Endometrium (tissue), 2 donors: ENCODE data around the gene ZDBF2.
"Not testable (repeated sequence)": the region's sequence is repeated elsewhere in the genome, so short reads cannot be mapped to it uniquely, and the experiment has no call there.

Source experiments
- FAIRE-seq: peaks from 2 replicates; lab custom pipeline; 2012; peaks lifted over from hg19 to GRCh38; lab: Jason Lieb, UNC
- donor health status: control.
- donor health status: control.

The ZDBF2 gene

DNA sequence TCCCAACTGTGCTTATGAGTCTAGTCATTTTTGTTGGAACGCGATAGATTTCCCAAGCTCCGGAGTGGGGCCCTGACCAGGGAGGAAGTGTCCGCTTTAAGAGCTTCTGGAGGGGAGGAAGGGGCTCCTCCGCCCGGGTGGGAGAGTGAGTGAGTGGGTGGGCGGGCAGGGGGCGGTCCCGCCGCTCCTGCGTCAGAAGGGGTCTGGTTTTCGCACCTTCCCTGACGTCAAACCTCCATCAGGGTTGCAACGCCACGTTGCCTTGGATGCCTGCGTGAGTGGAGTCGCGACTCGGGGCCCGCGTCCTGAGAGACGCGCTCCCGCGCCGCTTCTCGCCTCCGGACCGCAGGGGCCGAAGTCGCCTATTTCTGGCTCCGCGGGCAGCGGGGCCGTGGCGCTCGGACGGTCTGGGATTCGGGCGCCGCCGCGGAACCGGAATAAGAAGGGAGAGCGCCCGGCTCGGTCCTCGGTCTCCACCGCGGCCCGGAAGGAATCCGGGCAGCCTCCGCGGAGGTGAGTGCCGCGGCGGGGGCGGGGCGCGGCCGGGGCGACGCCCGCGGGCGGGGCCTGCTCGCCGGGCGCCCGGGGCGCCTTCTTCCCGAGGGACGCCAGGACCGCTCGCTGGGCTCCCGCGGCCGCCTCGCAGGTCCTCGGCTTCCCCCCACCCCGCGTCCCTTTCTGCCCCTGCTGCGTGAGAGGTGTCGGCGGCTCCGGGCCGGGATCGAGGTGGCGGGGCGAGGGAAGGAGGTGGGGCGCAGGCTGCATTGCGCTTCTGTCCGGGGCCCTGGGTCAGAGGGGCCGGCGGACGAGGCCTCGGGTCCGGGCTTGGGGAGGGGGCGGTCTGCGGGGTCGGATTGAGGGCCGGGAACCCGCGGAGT lies at the start of gene ZDBF2:
TSS of gene ZDBF2 (plus strand) at position 230 of the 878 bp plus-strand sequence. CDS start 7,187 bp downstream, outside the sequence.
- FAIRE-seq: no peak

DNA sequence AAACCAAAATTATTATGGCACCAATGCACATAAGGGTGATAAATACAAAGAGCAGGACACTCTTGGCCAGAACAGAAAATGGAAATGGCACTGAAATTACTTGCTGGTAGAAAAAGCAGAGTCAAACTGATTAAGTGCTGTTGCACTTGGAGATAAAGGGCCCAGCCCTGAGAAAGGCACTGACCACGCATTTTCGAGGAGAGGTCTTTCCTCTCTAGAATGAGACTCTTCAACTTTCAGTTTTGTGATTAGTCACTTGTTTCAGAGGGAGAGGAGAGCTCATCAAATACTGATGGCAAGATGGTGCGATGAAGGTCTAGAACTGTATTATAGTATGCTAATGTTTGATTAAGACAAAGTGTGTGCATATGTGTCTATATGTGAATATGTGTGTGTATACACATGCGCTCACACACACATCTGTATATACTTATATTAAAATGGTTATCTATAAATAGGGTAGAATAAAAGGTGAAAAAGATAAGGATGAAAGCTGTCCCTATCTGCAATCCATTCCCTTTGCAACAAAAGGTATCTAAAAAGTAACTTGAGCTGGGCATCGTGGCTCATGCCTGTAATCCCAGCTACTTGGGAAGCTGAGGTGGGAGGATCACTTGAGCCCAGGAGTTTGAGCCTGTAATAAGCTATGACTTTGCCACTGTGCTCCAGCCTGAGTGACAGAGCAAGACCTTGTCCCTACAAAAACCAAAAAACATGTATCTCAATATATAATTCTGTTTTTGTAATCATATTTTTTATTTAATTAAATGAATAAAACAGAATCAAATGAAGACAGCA lies 48.8 kb upstream of the ZDBF2 start:
- FAIRE-seq: no peak

DNA sequence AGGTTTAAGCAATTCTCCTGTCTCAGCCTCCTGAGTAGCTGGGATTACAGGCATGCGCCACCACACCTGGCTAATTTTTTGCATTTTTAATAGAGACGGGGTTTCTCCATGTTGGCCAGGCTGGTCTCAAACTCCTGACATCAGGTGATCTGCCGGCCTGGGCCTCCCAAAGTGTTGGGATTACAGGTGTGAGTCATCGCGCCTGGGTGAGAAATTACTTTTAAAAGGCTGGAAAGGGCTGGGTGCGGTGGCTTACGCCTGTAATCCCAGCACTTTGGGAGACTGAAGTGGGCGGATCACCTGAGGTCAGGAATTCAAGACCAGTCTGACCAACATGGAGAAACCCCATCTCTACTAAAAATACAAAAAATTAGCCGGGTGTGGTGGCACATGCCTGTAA lies 45.8 kb upstream of the ZDBF2 start:
- not testable (repeated sequence) for FAIRE-seq

DNA sequence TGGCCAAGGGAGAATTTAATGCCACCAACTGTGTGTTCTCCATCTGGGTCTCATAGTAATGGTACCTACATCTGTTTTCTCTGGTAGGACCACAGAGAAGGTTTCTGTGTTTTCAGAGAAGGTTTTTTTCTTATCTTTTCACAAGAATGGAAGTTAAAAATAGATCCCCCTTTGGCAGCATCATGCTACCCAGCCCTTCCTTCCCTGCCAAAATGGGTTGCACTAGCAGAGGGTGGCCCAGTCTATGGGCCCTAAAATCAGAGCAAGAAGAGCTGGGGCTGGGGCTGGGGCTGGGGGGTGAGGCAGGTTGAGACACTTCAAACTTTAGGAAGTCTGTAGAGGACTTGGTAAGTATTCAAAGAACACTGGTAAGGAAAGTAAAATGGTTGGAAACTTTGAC lies 44.8 kb upstream of the ZDBF2 start:
- FAIRE-seq: no peak

DNA sequence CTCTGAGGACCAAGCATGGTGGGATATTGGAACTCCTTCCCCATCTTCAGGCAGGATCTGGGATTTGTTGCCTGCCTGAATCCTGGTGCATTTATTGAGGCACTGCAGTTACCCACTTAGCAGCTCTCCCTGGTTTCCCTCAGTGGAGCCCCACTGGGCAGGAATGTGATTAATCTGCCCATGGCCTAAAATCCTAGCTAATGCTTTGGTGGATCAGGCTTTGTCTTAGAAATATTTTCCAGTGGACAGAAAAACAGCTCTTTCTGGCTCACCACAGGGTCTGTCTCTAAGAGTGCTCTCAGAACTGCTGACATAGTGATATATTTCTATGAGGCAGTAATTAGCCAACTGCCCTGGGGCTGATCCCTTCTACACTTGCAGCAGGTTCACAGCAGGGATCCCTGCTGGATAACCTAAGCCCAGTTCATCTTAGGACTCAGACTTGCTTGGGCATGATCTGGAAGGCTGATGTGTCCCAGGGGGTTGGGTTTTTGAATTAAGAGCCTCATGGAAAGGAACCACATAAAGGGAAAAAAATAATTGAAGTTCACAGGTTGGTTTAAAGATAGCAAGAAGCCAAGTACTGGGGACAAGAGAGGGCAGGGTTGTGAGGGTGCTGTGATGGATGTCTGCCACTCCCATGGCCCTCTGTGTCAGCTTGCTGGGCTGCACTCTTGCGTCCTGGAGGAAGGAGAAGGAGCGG lies 44.3 kb upstream of the ZDBF2 start:
- FAIRE-seq: no peak

GRCh38 chr2:206231669-206232286 lies 42.7 kb upstream of the ZDBF2 start:
- FAIRE-seq: no peak

DNA sequence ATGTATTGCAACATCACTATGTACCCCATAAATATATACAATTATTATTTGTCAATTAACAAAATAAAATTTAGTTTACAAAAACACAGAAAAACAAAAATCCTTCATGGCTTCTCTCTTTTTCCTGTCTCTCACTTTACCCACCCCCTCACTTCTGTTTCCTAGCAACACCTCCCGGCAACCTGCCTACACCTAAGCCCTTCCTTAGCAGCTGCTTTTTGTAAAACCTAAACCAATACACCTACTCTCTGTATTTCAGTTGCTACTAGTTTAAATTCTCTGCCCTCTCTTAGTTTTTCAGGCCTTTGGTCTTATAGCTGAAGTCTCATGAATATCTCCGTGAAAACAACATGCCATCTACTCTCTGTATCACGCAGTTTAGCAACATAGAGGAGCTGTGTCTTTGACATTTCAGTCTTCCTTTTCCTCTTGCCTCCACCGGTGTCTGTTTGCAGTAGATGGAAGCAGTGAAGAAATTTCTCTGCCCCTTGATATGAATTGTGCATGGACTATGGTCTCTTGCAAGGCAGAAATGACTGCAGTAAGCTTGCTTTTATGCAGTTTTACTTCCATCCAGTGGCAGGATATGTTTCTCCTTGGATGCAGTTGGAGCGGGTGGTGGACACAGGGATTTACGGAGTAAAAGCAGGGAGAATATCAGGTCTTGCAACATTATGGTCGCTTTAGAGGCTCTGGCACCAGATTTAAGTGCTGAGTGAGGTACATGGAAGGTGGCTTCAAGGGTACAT lies 42.0 kb upstream of the ZDBF2 start:
- no peak for FAIRE-seq

- no peak for FAIRE-seq
These were observed 35.3 kb upstream of the ZDBF2 start for GRCh38 chr2:206239157-206239556.

- no peak for FAIRE-seq
These were observed 34.1 kb upstream of the ZDBF2 start for GRCh38 chr2:206240327-206240726.

GRCh38 chr2:206241736-206242135 lies 32.7 kb upstream of the ZDBF2 start:
- FAIRE-seq: no peak

GRCh38 chr2:206245265-206245672 lies 29.2 kb upstream of the ZDBF2 start:
- no peak for FAIRE-seq

DNA sequence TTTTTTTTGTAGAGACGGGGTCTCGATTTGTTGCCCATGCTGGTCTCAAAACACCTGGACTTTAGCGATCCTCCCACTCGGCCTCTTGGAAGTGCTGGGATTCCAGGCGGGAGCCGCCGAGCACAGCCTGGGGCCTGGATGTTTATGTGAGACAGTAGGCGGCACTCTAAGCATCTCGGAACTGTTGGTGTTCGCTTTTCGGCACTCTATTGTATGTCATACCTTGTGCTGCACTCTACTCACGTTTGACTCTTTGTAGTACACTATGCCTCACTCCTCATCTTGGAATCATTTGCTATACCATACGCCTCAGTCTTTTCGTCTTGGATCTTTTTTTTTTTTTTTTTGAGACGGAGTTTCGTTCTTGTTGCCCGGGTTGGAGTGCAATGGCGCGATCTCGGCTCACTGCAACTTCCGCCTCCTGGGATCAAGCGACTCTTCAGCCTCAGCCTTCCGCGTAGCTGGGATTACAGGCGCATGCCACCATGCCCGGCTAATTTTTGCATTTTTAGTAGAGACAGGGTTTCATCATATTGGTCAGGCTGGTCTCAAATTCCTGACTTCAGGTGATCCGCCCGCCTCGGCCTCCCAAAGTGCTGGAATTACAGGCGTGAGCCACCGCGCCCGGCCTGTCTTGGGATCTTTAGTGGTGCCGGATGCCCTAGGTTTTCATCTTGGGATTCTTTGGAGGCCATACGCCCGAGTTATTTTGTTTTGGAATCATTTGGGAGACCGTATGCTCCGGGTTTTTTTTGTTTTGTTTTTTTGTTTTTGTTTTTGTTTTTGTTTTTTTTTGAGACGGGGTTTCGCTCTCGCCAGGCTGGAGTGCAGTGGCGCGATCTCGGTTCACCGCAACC lies 24.2 kb upstream of the ZDBF2 start:
- no peak for FAIRE-seq

DNA sequence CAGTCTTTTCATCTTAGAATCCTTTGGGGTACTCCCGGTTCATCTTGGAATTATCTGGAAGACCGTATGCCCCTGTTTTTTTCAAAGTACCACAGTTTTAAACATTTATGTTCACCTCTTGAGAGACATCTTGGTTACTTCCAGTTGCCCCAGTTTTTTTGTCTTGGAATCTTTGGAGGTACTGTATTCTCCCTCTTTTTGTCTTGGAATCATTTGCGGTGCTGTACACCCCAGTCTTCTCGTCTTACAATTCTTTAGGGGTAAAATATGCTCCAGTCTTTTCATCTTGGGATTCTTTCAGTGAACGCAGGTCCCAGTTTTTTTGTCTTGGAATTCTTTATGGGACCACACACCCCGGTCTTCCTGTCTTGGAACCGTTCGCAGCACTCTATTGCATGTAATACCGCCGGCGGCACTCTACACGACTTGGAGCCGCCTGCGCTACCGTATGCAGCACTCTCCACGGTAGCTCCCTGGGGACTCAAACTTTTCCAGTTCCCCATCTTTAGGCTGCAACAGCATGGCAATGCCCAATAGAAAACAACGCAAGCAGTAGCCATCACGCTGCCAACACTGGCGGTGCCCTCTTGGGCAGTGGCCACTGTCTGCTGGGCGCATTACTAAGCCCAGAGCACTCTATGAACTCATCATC lies 21.2 kb upstream of the ZDBF2 start:
- no peak for FAIRE-seq

- no peak for FAIRE-seq
These were observed 20.7 kb upstream of the ZDBF2 start for GRCh38 chr2:206253777-206254166.

DNA sequence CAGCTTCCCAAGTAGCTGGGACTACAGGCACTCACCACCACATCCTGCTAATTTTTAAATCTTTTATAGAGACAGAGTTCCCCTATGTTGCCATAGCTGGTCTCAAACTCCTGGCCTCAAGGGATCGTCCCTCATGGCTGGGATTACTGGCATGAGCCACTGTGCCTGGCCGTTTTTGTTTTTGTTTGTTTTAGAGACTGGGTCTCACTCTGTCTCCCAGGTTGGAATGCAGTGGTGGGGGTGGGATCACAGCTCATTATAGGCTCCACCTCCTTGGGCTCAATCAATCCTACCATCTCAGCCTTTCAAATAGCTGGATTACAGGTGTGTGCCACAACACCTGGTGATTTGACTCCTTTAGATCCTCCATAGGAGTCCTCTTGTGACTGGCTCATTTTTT lies 19.5 kb upstream of the ZDBF2 start:
- no peak for FAIRE-seq

DNA sequence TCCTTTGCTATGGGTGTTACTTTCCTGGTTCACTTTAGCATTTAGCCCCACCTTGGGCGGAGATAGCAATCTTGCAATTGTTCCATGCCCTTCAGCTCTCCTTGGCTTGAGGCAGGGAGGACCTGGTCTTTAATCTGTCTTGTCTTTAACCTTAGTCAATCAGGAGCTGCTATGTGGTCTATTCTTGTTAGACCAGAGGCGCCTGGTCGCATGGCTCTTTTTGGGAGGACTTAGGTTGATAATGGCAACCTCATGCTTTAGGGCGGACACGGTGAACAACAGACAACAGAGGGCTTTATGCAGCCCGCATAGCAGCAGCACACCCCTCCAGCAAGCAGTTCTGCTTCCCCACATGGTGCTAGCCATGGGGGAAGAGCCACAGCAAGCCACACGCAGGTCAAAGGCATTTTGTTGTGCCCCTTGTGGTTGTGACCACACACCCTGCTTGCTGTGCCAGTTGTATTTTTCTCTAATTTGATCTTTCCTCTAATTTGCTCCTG lies 17.7 kb upstream of the ZDBF2 start:
- no peak for FAIRE-seq

- no peak for FAIRE-seq
These were observed 17.1 kb upstream of the ZDBF2 start for GRCh38 chr2:206257350-206257749.

GRCh38 chr2:206257861-206258260 lies 16.6 kb upstream of the ZDBF2 start:
- no peak for FAIRE-seq

DNA sequence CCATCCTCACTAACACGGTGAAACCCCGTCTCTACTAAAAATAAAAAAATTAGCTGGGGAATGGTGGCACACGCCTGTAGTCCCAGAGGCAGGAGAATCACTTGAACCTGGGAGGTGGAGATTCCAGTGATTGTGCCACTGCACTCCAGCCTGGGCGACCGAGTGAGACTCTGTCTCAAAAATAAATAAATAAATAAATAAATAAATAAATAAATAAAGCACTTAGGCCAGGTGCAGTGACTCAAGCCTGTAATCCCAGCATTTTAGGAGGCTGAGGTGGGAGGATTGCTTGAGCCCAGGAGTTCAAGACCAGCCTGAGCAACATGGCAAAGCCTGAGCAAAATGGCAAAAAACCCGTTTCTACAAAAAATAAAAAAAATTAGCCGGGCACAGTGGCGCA lies 15.8 kb upstream of the ZDBF2 start:
- not testable (repeated sequence) for FAIRE-seq
